Neutrophil (primary cell): ENCODE measurements around the gene TGOLN2.
A peak's percentile ranks its signal among the peaks of the same experiment; 100 is the strongest.

Experiments used
- H3K27ac ChIP-seq: fragments of 200-600 bp; sonication (generic); 2 replicates; pipeline ENCODE4 v1.5.1; 2016; ENCODE audit warnings: mild to moderate bottlenecking, moderate library complexity
- H3K27me3 ChIP-seq: fragments of 200-600 bp; sonication (generic); 2 replicates; pipeline ENCODE4 v1.6.0; 2016; ENCODE audit warnings: mild to moderate bottlenecking
- H3K36me3 ChIP-seq: fragments of 200-600 bp; sonication (generic); 2 replicates; pipeline ENCODE4 v1.5.1; 2017
- H3K4me1 ChIP-seq, 2 experiments: fragments of 200-600 bp in 1 of 2; sonication (generic) in 1 of 2; 1 replicate in 1 of 2; 2 replicates in 1 of 2; pipeline versions ENCODE4 v1.5.1 to v1.6.1; 2013 to 2016; ENCODE audit warnings: low read depth in 1 of 2, low read length in 1 of 2, mild to moderate bottlenecking in 1 of 2, moderate library complexity in 1 of 2; ENCODE audit not compliant: control insufficient read depth in 1 of 2, insufficient read depth in 1 of 2
- H3K4me3 ChIP-seq, 2 experiments: fragments of 200-600 bp in 1 of 2; sonication (generic) in 1 of 2; 1 replicate in 1 of 2; 2 replicates in 1 of 2; pipeline ENCODE4 v1.5.1; 2013 to 2016; ENCODE audit warnings: low read depth in 1 of 2, low read length in 1 of 2, mild to moderate bottlenecking in 1 of 2, moderate library complexity in 1 of 2
- H3K9me3 ChIP-seq: fragments of 200-600 bp; sonication (generic); 2 replicates; pipeline ENCODE4 v1.5.1; 2016
- TF ChIP-seq, protein P1 (sequence below): fragments of 200-600 bp; sonication (generic); IDR thresholded peaks from 2 replicates; pipeline ENCODE4 v1.5.1; 2016; ENCODE audit warnings: antibody characterized with exemption

Gene TGOLN2

DNA sequence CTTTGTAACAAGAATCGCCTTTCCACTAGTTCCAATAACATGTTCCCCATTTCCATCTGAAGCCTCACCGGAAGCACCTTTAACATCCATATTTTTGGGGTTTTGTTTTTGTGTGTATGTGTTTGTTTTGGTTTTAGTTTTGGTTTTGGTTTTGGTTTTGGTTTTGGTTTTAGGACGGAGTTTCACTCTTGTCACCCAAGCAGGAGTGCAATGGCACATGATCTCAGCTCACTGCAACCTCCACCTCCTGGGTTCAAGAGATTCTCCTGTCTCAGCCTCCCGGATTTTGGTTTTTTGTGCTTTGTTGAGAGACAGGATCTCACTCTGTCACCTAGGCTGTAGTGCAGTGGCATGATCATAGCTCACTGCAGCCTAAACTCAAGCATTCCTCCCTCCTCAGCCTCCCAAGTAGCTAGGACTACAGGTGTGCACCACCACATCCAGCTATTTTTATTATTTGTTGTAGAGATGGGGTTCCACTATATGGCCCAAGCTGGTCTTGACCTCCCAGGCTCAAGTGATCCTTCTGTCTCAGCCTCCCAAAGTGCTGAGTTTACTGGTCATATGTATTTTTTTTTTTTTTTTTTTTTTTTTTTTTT lies 36.3 kb downstream of the TGOLN2 start:
- H3K4me3 ChIP-seq, result peak overlapping the region; percentile 25 to 27
- H3K27ac ChIP-seq, result peak overlapping the region; percentile 68
- H3K27me3 ChIP-seq, result no peaks in the 10 kb centered on the region
- H3K9me3 ChIP-seq, result no peaks in the 10 kb centered on the region
- no peaks in the 10 kb centered on the region for H3K36me3 ChIP-seq
- peaks cover 0 to 7% of the 10 kb centered on the region in 2 experiments for H3K4me1 ChIP-seq
- TF ChIP-seq, protein P1, sequence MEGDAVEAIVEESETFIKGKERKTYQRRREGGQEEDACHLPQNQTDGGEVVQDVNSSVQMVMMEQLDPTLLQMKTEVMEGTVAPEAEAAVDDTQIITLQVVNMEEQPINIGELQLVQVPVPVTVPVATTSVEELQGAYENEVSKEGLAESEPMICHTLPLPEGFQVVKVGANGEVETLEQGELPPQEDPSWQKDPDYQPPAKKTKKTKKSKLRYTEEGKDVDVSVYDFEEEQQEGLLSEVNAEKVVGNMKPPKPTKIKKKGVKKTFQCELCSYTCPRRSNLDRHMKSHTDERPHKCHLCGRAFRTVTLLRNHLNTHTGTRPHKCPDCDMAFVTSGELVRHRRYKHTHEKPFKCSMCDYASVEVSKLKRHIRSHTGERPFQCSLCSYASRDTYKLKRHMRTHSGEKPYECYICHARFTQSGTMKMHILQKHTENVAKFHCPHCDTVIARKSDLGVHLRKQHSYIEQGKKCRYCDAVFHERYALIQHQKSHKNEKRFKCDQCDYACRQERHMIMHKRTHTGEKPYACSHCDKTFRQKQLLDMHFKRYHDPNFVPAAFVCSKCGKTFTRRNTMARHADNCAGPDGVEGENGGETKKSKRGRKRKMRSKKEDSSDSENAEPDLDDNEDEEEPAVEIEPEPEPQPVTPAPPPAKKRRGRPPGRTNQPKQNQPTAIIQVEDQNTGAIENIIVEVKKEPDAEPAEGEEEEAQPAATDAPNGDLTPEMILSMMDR, result no peak

GRCh38 chr2:85288244-85288725 lies 39.5 kb downstream of the TGOLN2 start:
- Histone ChIP-seq H3K27ac (no peak overlapping the region), H3K4me3 (no peak overlapping the region)
- TF ChIP-seq, protein P1, result no peak

GRCh38 chr2:85287721-85288120 lies 40.1 kb downstream of the TGOLN2 start:
- Histone ChIP-seq H3K36me3 (no peaks in the 10 kb centered on the region), H3K9me3 (no peaks in the 10 kb centered on the region), H3K27ac (no peak overlapping the region), H3K4me1 (peaks cover 0 to 7% of the 10 kb centered on the region in 2 experiments), H3K4me3 (no peak overlapping the region), H3K27me3 (no peaks in the 10 kb centered on the region)
- TF ChIP-seq, protein P1, result no peak

More at GRCh38 chr2:85288244-85288725, 39.5 kb downstream of the TGOLN2 start:
- no peaks in the 10 kb centered on the region for H3K27me3 ChIP-seq
- no peaks in the 10 kb centered on the region for H3K9me3 ChIP-seq
- H3K4me1 ChIP-seq, result peaks cover 0 to 7% of the 10 kb centered on the region in 2 experiments
- no peaks in the 10 kb centered on the region for H3K36me3 ChIP-seq

DNA sequence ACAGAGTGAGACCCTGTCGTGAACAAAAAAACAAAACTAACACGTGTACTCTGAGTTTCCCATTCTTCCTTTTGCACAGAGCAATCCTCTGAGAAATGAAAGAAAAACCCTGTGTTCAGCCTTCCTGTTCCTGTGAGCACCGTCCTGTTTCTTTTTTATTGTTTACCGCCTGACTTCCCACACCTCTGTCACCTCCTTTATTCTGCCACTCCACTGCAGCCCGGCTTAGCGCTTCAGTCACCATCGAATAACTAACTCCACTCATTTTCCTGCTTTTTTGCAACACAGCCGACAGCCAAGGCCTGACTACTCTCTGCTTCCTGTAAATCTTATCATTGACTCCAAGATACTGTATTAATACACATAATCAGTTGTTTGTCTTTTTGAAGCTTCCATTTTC lies 40.9 kb downstream of the TGOLN2 start:
- H3K9me3 ChIP-seq, result no peaks in the 10 kb centered on the region
- TF ChIP-seq, protein P1, result no peak
- peaks cover 0 to 7% of the 10 kb centered on the region in 2 experiments for H3K4me1 ChIP-seq
- no peak overlapping the region for H3K27ac ChIP-seq
- H3K27me3 ChIP-seq, result no peaks in the 10 kb centered on the region
- no peaks in the 10 kb centered on the region for H3K36me3 ChIP-seq
- H3K4me3 ChIP-seq, result no peak overlapping the region

GRCh38 chr2:85283641-85284040 lies 44.1 kb downstream of the TGOLN2 start:
- Histone ChIP-seq H3K9me3 (no peaks in the 10 kb centered on the region), H3K36me3 (no peaks in the 10 kb centered on the region), H3K4me1 (no peaks in the 10 kb centered on the region), H3K4me3 (no peak overlapping the region), H3K27ac (no peak overlapping the region), H3K27me3 (no peaks in the 10 kb centered on the region)
- TF ChIP-seq, protein P1, result no peak
